Neural progenitor cell (in vitro differentiated cells): ENCODE results near the gene RNPEP. TPM values are rescaled to one million over a fixed set of nuclear protein-coding genes. Genes with fewer than 3 reads are reported as not detected.

Experiments
- DNase-seq: peaks from one replicate; pipeline ENCODE4 v3.0.0-alpha.2; 2016; ENCODE audit warnings: low spot score
- H2AFZ ChIP-seq: fragments of 200-600 bp; sonication (generic); replicated peaks from 2 replicates; pipeline ENCODE4 v1.6.1; 2016; ENCODE audit warnings: antibody characterized with exemption
- H3F3A ChIP-seq: fragments of 200-600 bp; sonication (generic); 2 replicates; pipeline ENCODE4 v1.6.1; 2016; ENCODE audit warnings: antibody characterized with exemption, low read depth
- H3K27ac ChIP-seq: fragments of 200-600 bp; sonication (generic); 2 replicates; pipeline ENCODE4 v1.5.1; 2016; ENCODE audit warnings: mild to moderate bottlenecking
- H3K27me3 ChIP-seq: fragments of 200-600 bp; sonication (generic); 2 replicates; pipeline ENCODE4 v1.6.1; 2016; ENCODE audit warnings: mild to moderate bottlenecking, moderate library complexity
- H3K36me3 ChIP-seq: fragments of 200-600 bp; sonication (generic); 2 replicates; pipeline ENCODE4 v1.5.1; 2016
- H3K4me1 ChIP-seq: fragments of 200-600 bp; sonication (generic); 2 replicates; pipeline ENCODE4 v1.6.1; 2016; ENCODE audit warnings: mixed run types
- H3K4me2 ChIP-seq: fragments of 200-600 bp; sonication (generic); 2 replicates; pipeline ENCODE4 v1.6.1; 2016
- H3K4me3 ChIP-seq: fragments of 200-600 bp; sonication (generic); 2 replicates; pipeline ENCODE4 v1.5.1; 2016
- H3K79me2 ChIP-seq: fragments of 200-600 bp; sonication (generic); 2 replicates; pipeline ENCODE4 v1.6.1; 2016; ENCODE audit warnings: low read depth
- H3K9ac ChIP-seq: fragments of 200-600 bp; sonication (generic); 2 replicates; pipeline ENCODE4 v1.6.1; 2016
- H3K9me3 ChIP-seq: fragments of 200-600 bp; sonication (generic); 2 replicates; pipeline ENCODE4 v1.5.1; 2016; ENCODE audit warnings: low read depth
- H4K20me1 ChIP-seq: fragments of 200-600 bp; sonication (generic); 2 replicates; pipeline ENCODE4 v1.6.1; 2016; ENCODE audit warnings: low read depth
- H3K27ac Mint-ChIP-seq: 3 replicates; pipeline ENCODE4 v1.8.0; 2021; ENCODE audit warnings: mixed read lengths
- H3K27me3 Mint-ChIP-seq: 2 replicates; pipeline ENCODE4 v1.8.0; 2022; ENCODE audit warnings: low read depth, mild to moderate bottlenecking, inconsistent platforms, moderate library complexity, mixed read lengths; ENCODE audit not compliant: insufficient read depth
- H3K36me3 Mint-ChIP-seq: 3 replicates; pipeline ENCODE4 v1.8.0; 2021; ENCODE audit warnings: mixed read lengths
- H3K4me1 Mint-ChIP-seq: 3 replicates; pipeline ENCODE4 v1.8.0; 2021; ENCODE audit warnings: mixed read lengths
- H3K4me3 Mint-ChIP-seq: 3 replicates; pipeline ENCODE4 v1.8.0; 2021; ENCODE audit warnings: mild to moderate bottlenecking, moderate library complexity, mixed read lengths
- H3K9me3 Mint-ChIP-seq: 3 replicates; pipeline ENCODE4 v1.8.0; 2020; ENCODE audit warnings: mixed read lengths
- CTCF ChIP-seq: fragments of 200-600 bp; sonication (generic); IDR thresholded peaks from 2 replicates; pipeline ENCODE4 v1.5.1; 2017; ENCODE audit warnings: antibody characterized with exemption, mild to moderate bottlenecking
- EZH2 ChIP-seq: fragments of 200-600 bp; sonication (generic); IDR thresholded peaks from 2 replicates; pipeline ENCODE4 v1.6.1; 2017; ENCODE audit warnings: antibody characterized with exemption, mild to moderate bottlenecking, moderate library complexity
- EZH2phosphoT487 ChIP-seq: fragments of 200-600 bp; sonication (generic); IDR thresholded peaks from 2 replicates; pipeline ENCODE4 v1.6.1; 2017; ENCODE audit warnings: antibody characterized with exemption
- total RNA-seq: library from RNA; depleted of rRNA; stranded (reverse); fragments of >200 nt; gene quantifications from 2 replicates; pipeline ENCODE4 v1.2.3, GENCODE V29; 2015; ENCODE audit warnings: low replicate concordance

Gene RNPEP
- total RNA-seq, 1 donor from 2014 or later: 48.7 TPM

GRCh38 chr1:202012544-202013478 is 30.4 kb downstream of the RNPEP start:
- Histone ChIP-seq H3K4me1 (peaks cover 10% of the 10 kb centered on the region), H3K4me3 (no peak overlapping the region), H2AFZ (no peak overlapping the region), H3K79me2 (no peaks in the 10 kb centered on the region), H3K9ac (no peak overlapping the region), H3K9me3 (no peaks in the 10 kb centered on the region), H4K20me1 (no peaks in the 10 kb centered on the region), H3K36me3 (no peaks in the 10 kb centered on the region), H3K27ac (no peak overlapping the region), H3F3A (peaks cover 18% of the 10 kb centered on the region), H3K4me2 (no peak overlapping the region), H3K27me3 (peaks cover 3% of the 10 kb centered on the region)
- Mint-ChIP-seq H3K4me1 (peaks cover 24% of the 10 kb centered on the region), H3K36me3 (no peaks in the 10 kb centered on the region), H3K27ac (no peak overlapping the region), H3K4me3 (no peak overlapping the region), H3K9me3 (no peaks in the 10 kb centered on the region), H3K27me3 (peaks cover 6% of the 10 kb centered on the region)
- no peak for TF ChIP-seq EZH2phosphoT487
- no peak for TF ChIP-seq EZH2
- no peak for TF ChIP-seq CTCF
- no peak for DNase-seq

GRCh38 chr1:202013603-202014002 is 31.2 kb downstream of the RNPEP start:
- no peak overlapping the region for H3K4me3 Mint-ChIP-seq

GRCh38 chr1:202014060-202014459 is 31.6 kb downstream of the RNPEP start:
- peaks cover 31% of the 10 kb centered on the region for H3K4me1 Mint-ChIP-seq

More at GRCh38 chr1:202013603-202014002, 31.2 kb downstream of the RNPEP start:
- Mint-ChIP-seq H3K27me3 (peaks cover 6% of the 10 kb centered on the region), H3K4me1 (peaks cover 27% of the 10 kb centered on the region), H3K36me3 (no peaks in the 10 kb centered on the region), H3K27ac (no peak overlapping the region), H3K9me3 (no peaks in the 10 kb centered on the region)
- no peak overlapping the region for H3K9ac ChIP-seq
- H3K27ac ChIP-seq: no peak overlapping the region
- H3K4me3 ChIP-seq: no peak overlapping the region
- TF ChIP-seq EZH2phosphoT487 (no peak), EZH2 (no peak), CTCF (no peak)
- no peak for DNase-seq
- no peaks in the 10 kb centered on the region for H4K20me1 ChIP-seq
- no peaks in the 10 kb centered on the region for H3K79me2 ChIP-seq
- no peak overlapping the region for H3K4me2 ChIP-seq
- H3K27me3 ChIP-seq: peaks cover 3% of the 10 kb centered on the region
- H2AFZ ChIP-seq: no peak overlapping the region
- peaks cover 18% of the 10 kb centered on the region for H3K4me1 ChIP-seq
- H3K9me3 ChIP-seq: no peaks in the 10 kb centered on the region
- no peaks in the 10 kb centered on the region for H3K36me3 ChIP-seq
- peaks cover 18% of the 10 kb centered on the region for H3F3A ChIP-seq

More at GRCh38 chr1:202014060-202014459, 31.6 kb downstream of the RNPEP start:
- Histone ChIP-seq H3K4me2 (no peak overlapping the region), H3K27me3 (peaks cover 3% of the 10 kb centered on the region), H3K9ac (no peak overlapping the region), H3K4me3 (no peak overlapping the region), H3K36me3 (no peaks in the 10 kb centered on the region), H3K4me1 (peaks cover 22% of the 10 kb centered on the region), H3K9me3 (no peaks in the 10 kb centered on the region), H2AFZ (no peak overlapping the region), H4K20me1 (no peaks in the 10 kb centered on the region), H3F3A (peaks cover 18% of the 10 kb centered on the region), H3K27ac (no peak overlapping the region), H3K79me2 (no peaks in the 10 kb centered on the region)
- Mint-ChIP-seq H3K4me3 (no peak overlapping the region), H3K36me3 (no peaks in the 10 kb centered on the region), H3K27me3 (peaks cover 8% of the 10 kb centered on the region), H3K9me3 (no peaks in the 10 kb centered on the region), H3K27ac (no peak overlapping the region)
- no peak for DNase-seq
- TF ChIP-seq CTCF (no peak), EZH2 (no peak), EZH2phosphoT487 (no peak)
